HuH-7.5 (cell line): Measurements from ENCODE around the gene GRIK4.
"Not testable (repeated sequence)": the region's sequence is repeated elsewhere in the genome, so short reads cannot be mapped to it uniquely, and the experiment has no call there.

ENCODE experiments used
- DNase-seq: peaks from one replicate; pipeline ENCODE4 v3.0.0; 2011; ENCODE audit warnings: low spot score

Gene GRIK4

GRCh38 chr11:120784566-120785251, 273.2 kb downstream of the GRIK4 start:
- DNase-seq: no peak

DNA sequence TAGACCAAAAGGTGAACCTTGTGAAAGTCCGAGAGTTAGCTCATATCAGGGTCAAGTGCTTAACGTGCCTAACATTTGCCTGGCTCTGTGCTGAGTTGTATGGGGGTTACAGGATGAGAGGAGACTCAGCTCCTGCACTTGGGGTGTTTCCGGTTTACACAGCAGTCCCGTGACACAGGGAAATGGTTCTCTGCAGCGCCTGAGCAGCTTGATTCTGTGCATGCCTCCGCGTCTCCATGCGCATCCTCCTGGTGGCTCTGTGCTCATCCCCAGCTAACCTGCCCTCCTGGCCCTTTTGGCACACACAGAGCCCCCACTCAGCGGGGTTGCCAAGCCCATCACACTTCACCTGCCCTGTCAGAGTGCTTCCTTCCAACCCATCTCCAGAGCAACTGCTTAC, 274.0 kb downstream of the GRIK4 start:
- DNase-seq: no peak

DNA sequence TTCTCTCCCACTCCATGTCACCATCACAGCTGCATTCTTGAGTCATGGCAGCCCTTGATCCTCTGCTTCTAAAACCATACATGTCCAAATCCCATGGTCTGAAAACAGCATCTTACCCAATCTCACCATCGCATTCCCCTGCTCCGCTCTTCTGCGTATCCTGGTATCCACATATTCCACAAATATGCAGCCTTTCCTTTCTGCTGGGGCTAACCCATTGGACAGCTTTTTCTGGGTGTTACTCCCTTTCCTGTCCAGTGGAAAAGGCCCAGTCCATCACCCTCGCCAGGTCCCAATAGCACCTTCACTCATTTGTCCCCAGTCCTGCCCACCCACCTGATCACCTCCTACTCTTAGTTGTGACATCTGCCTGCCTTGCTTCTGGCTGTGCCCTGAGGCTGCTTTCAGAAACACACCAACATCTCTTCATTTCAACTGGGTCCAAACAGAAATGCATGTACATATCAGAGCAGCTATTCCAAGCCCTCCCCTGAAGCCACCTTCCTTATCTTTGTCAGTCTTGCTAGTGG, 274.7 kb downstream of the GRIK4 start:
- DNase-seq: no peak

DNA sequence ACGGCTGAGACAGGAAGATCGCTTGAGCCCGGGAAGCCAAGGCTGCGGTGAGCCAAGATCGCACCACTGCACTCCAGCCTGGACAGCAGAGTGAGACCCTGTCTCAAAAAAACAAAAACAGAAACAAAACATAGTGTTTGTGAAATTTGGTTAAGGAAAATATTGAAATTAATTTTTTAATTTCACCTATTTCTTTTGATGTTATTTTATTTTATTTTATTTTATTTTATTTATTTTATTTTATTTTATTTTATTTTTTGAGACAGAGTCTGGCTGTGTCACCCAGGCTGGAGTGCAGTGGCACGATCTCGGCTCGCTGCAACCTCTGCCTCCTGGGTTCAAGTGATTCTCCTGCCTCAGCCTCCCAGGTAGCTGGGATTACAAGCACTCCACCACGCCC, 275.7 kb downstream of the GRIK4 start:
- DNase-seq: not testable (repeated sequence)

DNA sequence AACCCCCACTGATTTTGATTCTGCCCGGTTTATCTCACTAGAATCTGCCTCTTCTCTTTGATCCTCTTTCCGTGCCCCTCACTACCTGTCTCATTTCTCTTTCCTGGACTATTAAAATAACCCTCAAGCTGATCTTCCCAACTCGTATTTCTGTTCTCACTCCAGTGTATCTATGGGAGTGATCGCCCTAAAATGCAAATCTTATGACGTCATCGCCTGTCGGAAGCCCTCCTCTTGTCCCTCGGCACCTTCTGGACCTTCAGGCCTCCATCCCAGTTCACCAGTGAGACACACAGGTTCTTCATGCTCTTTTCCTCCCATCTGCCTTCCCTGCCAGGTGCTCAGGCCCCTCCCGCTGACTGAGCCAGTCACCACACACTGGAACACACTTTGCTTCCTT, 277.8 kb downstream of the GRIK4 start:
- DNase-seq: no peak

GRCh38 chr11:120792306-120792705, 280.8 kb downstream of the GRIK4 start:
- DNase-seq: no peak

GRCh38 chr11:120793150-120793549, 281.6 kb downstream of the GRIK4 start:
- DNase-seq: no peak

DNA sequence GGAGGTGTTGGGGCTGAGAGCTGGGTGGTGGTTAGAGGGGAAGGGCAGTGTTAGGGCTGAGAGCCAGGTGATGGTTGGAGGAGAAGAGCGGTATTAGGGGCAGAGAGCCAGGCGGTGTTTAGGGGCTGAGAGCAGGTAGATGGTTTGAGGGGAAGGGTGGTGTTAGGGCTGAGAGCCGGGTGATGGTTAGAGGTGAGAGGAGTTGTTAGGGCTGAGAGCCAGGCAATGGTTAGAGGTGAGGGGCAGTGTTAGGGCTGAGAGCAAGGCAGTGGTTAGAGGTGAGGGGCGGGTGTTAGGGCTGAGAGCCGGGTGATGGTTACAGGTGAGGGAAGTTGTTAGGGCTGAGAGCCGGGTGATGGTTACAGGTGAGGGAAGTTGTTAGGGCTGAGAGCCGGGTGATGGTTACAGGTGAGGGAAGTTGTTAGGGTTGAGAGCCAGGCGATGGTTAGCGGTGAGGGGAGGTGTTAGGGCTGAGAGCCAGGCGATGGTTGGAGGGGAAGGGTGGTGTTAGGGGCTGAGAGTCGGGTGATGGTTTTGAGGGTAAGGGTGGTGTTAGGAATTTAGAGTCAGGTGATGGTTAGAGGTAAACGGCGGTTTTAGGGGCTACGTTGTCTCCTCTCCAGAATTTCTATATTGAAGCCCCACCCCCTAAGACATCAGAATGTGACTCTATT, 282.4 kb downstream of the GRIK4 start:
- DNase-seq: no peak

GRCh38 chr11:120794748-120795147, 283.2 kb downstream of the GRIK4 start:
- DNase-seq: no peak

- DNase-seq: no peak
Measured at GRCh38 chr11:120795185-120795584, 283.6 kb downstream of the GRIK4 start.

GRCh38 chr11:120797143-120797542, 285.6 kb downstream of the GRIK4 start:
- no peak for DNase-seq

- DNase-seq: no peak
Measured at GRCh38 chr11:120798854-120799253, 287.3 kb downstream of the GRIK4 start.

DNA sequence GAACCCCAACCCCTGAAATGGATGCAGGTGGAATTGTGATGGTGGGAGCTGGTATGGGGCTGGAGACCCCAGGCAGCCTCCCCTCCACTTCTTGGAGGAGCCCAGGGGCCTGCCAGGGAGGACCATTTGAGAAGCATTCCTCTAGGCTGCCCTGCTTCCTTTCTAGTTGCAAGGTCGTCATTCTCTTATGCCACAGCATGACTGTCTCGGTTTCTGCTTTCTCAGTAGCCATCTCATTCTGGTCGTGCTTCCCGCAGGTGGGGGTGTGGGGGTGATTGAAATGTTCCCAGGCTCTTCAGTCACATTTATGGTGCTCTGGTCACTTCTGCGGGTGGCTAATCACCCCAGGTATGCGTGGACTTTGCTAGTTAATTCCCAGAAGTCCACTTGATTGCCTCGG, 288.7 kb downstream of the GRIK4 start:
- DNase-seq: no peak

GRCh38 chr11:120801801-120802689, 290.5 kb downstream of the GRIK4 start:
- peak; percentile 71 for DNase-seq

GRCh38 chr11:120805960-120806555, 294.5 kb downstream of the GRIK4 start:
- DNase-seq: no peak

- peak; percentile 25 for DNase-seq
Measured at GRCh38 chr11:120807414-120808150, 296.0 kb downstream of the GRIK4 start.

DNA sequence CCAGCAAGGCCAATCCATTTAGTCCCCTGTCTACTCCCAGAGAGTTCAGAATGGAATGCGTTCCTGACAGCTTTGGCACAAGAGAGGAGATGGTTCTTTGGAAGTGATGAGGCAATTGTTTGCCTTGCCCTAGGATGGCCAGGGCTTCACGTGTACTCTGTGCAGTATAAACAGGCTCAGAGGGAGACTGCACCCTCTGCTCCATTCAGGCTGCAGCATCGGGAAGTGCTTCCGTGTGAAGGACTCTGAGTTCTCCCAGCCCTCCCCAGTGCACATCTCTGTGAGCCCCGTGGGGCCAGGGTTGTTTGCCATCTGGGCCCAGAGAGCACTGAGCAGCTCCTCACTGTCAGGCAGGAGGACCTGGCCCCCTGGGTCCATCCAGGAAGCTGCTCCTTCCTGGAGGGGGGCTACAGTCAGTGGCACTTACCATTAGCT, 297.1 kb downstream of the GRIK4 start:
- peak; percentile 16 for DNase-seq

- DNase-seq: no peak
Measured at GRCh38 chr11:120810251-120810650, 298.7 kb downstream of the GRIK4 start.

GRCh38 chr11:120811199-120811598, 299.7 kb downstream of the GRIK4 start:
- DNase-seq: no peak

GRCh38 chr11:120811731-120812130, 300.2 kb downstream of the GRIK4 start:
- DNase-seq: no peak

- DNase-seq: no peak
Measured at GRCh38 chr11:120814531-120815318, 303.2 kb downstream of the GRIK4 start.
